GM12878 (cell line): ENCODE results near the gene ANKRD16. TPM values are rescaled to one million over a fixed set of nuclear protein-coding genes. Genes with fewer than 3 reads are reported as not detected.

Experiments
- ATAC-seq: fragments of 200-7000 bp; cut with Tn5 transposase; 3 replicates; pipeline ENCODE4 v1.9.1; 2020; ENCODE audit warnings: mild to moderate bottlenecking, moderate library complexity
- BruUV-seq: library from RNA; stranded (reverse); fragments of 400-500 nt; replicated peaks from 2 replicates; lab custom pipeline; 2021; lab: Mats Ljungman, UMichigan
- CTCF ChIA-PET: fragments of 300-600 bp; sonication (Branson Sonifier 250); formaldehyde crosslinking; extraction: SDS; loops from one replicate; lab custom pipeline; 2021; ENCODE audit warnings: inconsistent platforms; lab: Yijun Ruan, JAX
- POLR2A ChIA-PET: fragments of 350-600 bp; formaldehyde crosslinking; extraction: SDS; loops from one replicate; lab custom pipeline; 2021; ENCODE audit warnings: inconsistent platforms; lab: Charles Lee
- RAD21 ChIA-PET: fragments of 300-600 bp; sonication (Branson Sonifier 250); formaldehyde crosslinking; loops from one replicate; lab custom pipeline; 2023; ENCODE audit warnings: antibody characterized with exemption; ENCODE audit not compliant: unreplicated experiment; lab: Charles Lee
- SMC1A ChIA-PET: fragments of 300-600 bp; sonication (Branson Sonifier 250); formaldehyde crosslinking; loops from one replicate; lab custom pipeline; 2023; ENCODE audit not compliant: unreplicated experiment, uncharacterized antibody; lab: Charles Lee
- DNase-seq: peaks from one replicate; pipeline ENCODE4 v3.0.0-alpha.2; 2011; ENCODE audit warnings: low read depth, low spot score
- FAIRE-seq: peaks from 3 replicates; lab custom pipeline; 2011; peaks lifted over from hg19 to GRCh38; lab: Jason Lieb, UNC
- H2AFZ ChIP-seq: 2 replicates; pipeline ENCODE4 v1.6.0; 2011; ENCODE audit warnings: low read depth, low read length, control low read depth; ENCODE audit not compliant: control insufficient read depth
- H3K27ac ChIP-seq: 2 replicates; pipeline ENCODE4 v1.5.1; 2011; ENCODE audit warnings: control low read depth; ENCODE audit not compliant: control insufficient read depth, insufficient read depth
- H3K27me3 ChIP-seq, 2 experiments: replicated peaks in 1 of 2; 2 replicates each; pipeline versions ENCODE4 v1.6.0 to v1.6.1; 2011; ENCODE audit warnings: low read length in 1 of 2; ENCODE audit not compliant: control insufficient read depth in 2 of 2, insufficient read depth in 2 of 2
- H3K36me3 ChIP-seq, 2 experiments: 2 replicates each; pipeline ENCODE4 v1.5.1; 2011; ENCODE audit warnings: low read length in 1 of 2; ENCODE audit not compliant: control insufficient read depth in 2 of 2, insufficient read depth in 2 of 2
- H3K4me1 ChIP-seq: 2 replicates; pipeline ENCODE4 v1.6.1; 2011; ENCODE audit warnings: mild to moderate bottlenecking, low read length, moderate library complexity, mixed read lengths; ENCODE audit not compliant: control insufficient read depth, insufficient read depth
- H3K4me2 ChIP-seq: 2 replicates; pipeline ENCODE4 v1.6.0; 2011; ENCODE audit warnings: control low read depth; ENCODE audit not compliant: control insufficient read depth, insufficient read depth
- H3K4me3 ChIP-seq: fragments of 200-600 bp; sonication (generic); 2 replicates; pipeline ENCODE4 v1.5.1; 2016
- H3K79me2 ChIP-seq: 2 replicates; pipeline ENCODE4 v1.6.0; 2011; ENCODE audit warnings: low read length; ENCODE audit not compliant: control insufficient read depth, insufficient read depth
- H3K9ac ChIP-seq: 2 replicates; pipeline ENCODE4 v1.8.0; 2011; ENCODE audit warnings: low read length, control low read depth, mixed read lengths; ENCODE audit not compliant: control insufficient read depth, insufficient read depth
- H3K9me3 ChIP-seq: replicated peaks from 3 replicates; pipeline ENCODE4 v1.5.1; 2011; ENCODE audit warnings: mild to moderate bottlenecking, low read length; ENCODE audit not compliant: control insufficient read depth, insufficient read depth
- H4K20me1 ChIP-seq: 2 replicates; pipeline ENCODE4 v1.6.0; 2011; ENCODE audit not compliant: control insufficient read depth, insufficient read depth
- FOXK2 ChIP-seq: fragments of 450-650 bp; IDR thresholded peaks from 2 replicates; pipeline ENCODE4 v1.6.1; 2017; ENCODE audit warnings: mild to moderate bottlenecking, moderate library complexity
- IKZF1 ChIP-seq: fragments of 450-650 bp; conservative IDR thresholded peaks from 2 replicates; pipeline ENCODE4 v1.6.1; 2017; ENCODE audit warnings: antibody characterized with exemption, mild to moderate bottlenecking
- IKZF2 ChIP-seq, 2 experiments: fragments of 450-650 bp; IDR thresholded peaks; 2 replicates each; pipeline ENCODE4 v1.6.1; 2017; ENCODE audit warnings: mild to moderate bottlenecking in 2 of 2, moderate library complexity in 2 of 2
- NFYA ChIP-seq: IDR thresholded peaks from 2 replicates; pipeline ENCODE4 v1.6.1; 2011; ENCODE audit warnings: low read depth, mild to moderate bottlenecking, low read length, improper control_type of control experiment, borderline replicate concordance
- RUNX3 ChIP-seq: IDR thresholded peaks from 2 replicates; pipeline ENCODE4 v1.6.1; 2012; ENCODE audit warnings: low read length, inconsistent platforms
- SPI1 ChIP-seq: IDR thresholded peaks from 2 replicates; pipeline ENCODE4 v1.6.1; 2011; ENCODE audit warnings: low read depth, mild to moderate bottlenecking, low read length, moderate library complexity, borderline replicate concordance; ENCODE audit not compliant: insufficient read depth
- STAT3 ChIP-seq: IDR thresholded peaks from 2 replicates; pipeline ENCODE4 v1.6.1; 2011; ENCODE audit warnings: low read depth, low read length, improper control_type of control experiment
- TCF3 ChIP-seq: IDR thresholded peaks from 2 replicates; pipeline ENCODE4 v1.6.1; 2012; ENCODE audit warnings: low read depth, mild to moderate bottlenecking, low read length, borderline replicate concordance; ENCODE audit not compliant: insufficient read depth
- WRNIP1 ChIP-seq: IDR thresholded peaks from 2 replicates; pipeline ENCODE4 v1.6.1; 2011; ENCODE audit warnings: low read depth, low read length, improper control_type of control experiment, borderline replicate concordance
- YY1 ChIP-seq: IDR thresholded peaks from 2 replicates; pipeline ENCODE4 v1.6.1; 2011; ENCODE audit warnings: low read depth, mild to moderate bottlenecking, low read length
- ZNF274 ChIP-seq: IDR thresholded peaks from one replicate; pipeline ENCODE4 v1.8.0; 2011; ENCODE audit not compliant: insufficient read length, insufficient read depth
- WGBS: methylation state at CpG from one replicate; pipeline ENCODE4 v1.1.6; 2016; ENCODE audit warnings: low lambda C conversion rate; ENCODE audit not compliant: insufficient replicate concordance, insufficient coverage; ENCODE audit errors: missing lambda C conversion rate; 5-methylcytosine and 5-hydroxymethylcytosine counted together
- in situ Hi-C: fragments of 300-500 bp; cut with MboI; formaldehyde crosslinking; loops from 9 replicates; pipeline ENCODE4 v1.14.3; 2018; ENCODE audit warnings: mixed read lengths
- intact Hi-C: fragments of 100-400 bp; cut with micrococcal nuclease; formaldehyde crosslinking; loops from one replicate; pipeline ENCODE4 v1.14.2; 2022; ENCODE audit not compliant: unreplicated experiment
- polyA plus RNA-seq, 11 experiments: library from polyadenylated mRNA; depleted of rRNA in 4 of 11; unstranded in 6 of 11; stranded (reverse) in 5 of 11; fragments of >200 nt; fragmentation: Nextera tagmentation in 4 of 11; fragmentation: Illumina TruSeq in 1 of 11; extraction: Ambion mirVana in 4 of 11; extraction: Trizol in 1 of 11; gene quantifications; 1 replicate in 1 of 11; 2 replicates in 10 of 11; pipeline versions ENCODE4 v1.2.1 to v1.2.3, GENCODE V29; 2011 to 2016; ENCODE audit warnings: inconsistent platforms in 2 of 11, missing spikeins in 2 of 11, low read depth in 1 of 11
- total RNA-seq, 4 experiments: library from RNA; depleted of rRNA in 3 of 4; stranded (reverse); fragments of >200 nt in 3 of 4; fragmentation: Illumina TruSeq in 1 of 4; extraction: Trizol in 1 of 4; gene quantifications; 2 replicates each; pipeline versions ENCODE4 v1.2.1 to v1.2.3, GENCODE V29; 2013 to 2021

The ANKRD16 gene
- total and polyA plus RNA-seq, 10 of the 15 experiments (the other 5 are each of a cell fraction or from before 2014, with no cell fraction given) = 0.57 to 13.6 (median 4.4) TPM

GRCh38 chr10:5818894-5819293 is 70.8 kb downstream of the ANKRD16 start:
- SMC1A ChIA-PET = interaction anchor here (0.7 to 3.8 kb wide), 13 partner anchors 8 to 135 kb away, joined by 3 to 42 read pairs (median 7); no protein-coding TSS in a partner anchor
- no TSS peak for BruUV-seq
- Histone ChIP-seq H4K20me1 (no peaks in the 10 kb centered on the region), H3K27me3 (no peaks in the 10 kb centered on the region)
- TF ChIP-seq IKZF1 (0 out of 2 replicates have a peak, but pooled peaks have one; percentile 15), WRNIP1 (no peak), RUNX3 (peak; percentile 30; the same call in 1 of the 2 replicates), YY1 (peak; percentile 32; the same call in 1 of the 2 replicates), ZNF274 (no peak), IKZF2 (IDR thresholded peaks at IDR 0.05) (no peak), TCF3 (0 out of 2 replicates have a peak, but pooled peaks have one; percentile 16), STAT3 (no peak), NFYA (no peak), FOXK2 (no peak), SPI1 (peak; percentile 65)
- TF ChIP-seq, all 136 proteins: peak for 5
- Histone ChIP-seq H3K4me1 (peaks cover 59% of the 10 kb centered on the region), H3K79me2 (peaks cover 13% of the 10 kb centered on the region), H3K27ac (peak overlapping the region; percentile 56; the same call in 1 of the 2 replicates), H2AFZ (peak overlapping the region; percentile 1; the same call in 1 of the 2 replicates), H3K36me3 (no peaks in the 10 kb centered on the region), H3K9me3 (no peaks in the 10 kb centered on the region), H3K4me2 (peak overlapping the region; percentile 28; the same call in 1 of the 2 replicates), H3K9ac (no peak overlapping the region), H3K4me3 (no peak overlapping the region)
- ChIA-PET POLR2A (interaction anchor here (0.9 to 2.5 kb wide), 8 partner anchors 8 to 119 kb away, joined by 3 to 19 read pairs (median 6); no protein-coding TSS in a partner anchor), CTCF (interaction anchor here (0.5 to 7.9 kb wide), 8 partner anchors 10 to 372 kb away, joined by 3 to 74 read pairs (median 4); no protein-coding TSS in a partner anchor), RAD21 (interaction anchor here (1.1 to 12.5 kb wide), 9 partner anchors 9 to 71 kb away, joined by 4 to 183 read pairs (median 9); partner anchors contain the start of genes ANKRD16 and FBH1)
- in situ Hi-C loops (no loop called here), intact Hi-C loops (loop anchor here (1.0 kb wide), 1 partner anchor 21 kb away; no protein-coding TSS in a partner anchor)
- WGBS = 2% methylated on average over 6 of the region's 6 CpGs
- ATAC-seq (peak; percentile 50), FAIRE-seq (no peak), DNase-seq (no peak)
